CD14-positive monocyte (primary cell): ENCODE results near the gene TMEM213. TPM values are rescaled to one million over a fixed set of nuclear protein-coding genes. Genes with fewer than 3 reads are reported as not detected.

ENCODE experiments used
- DNase-seq, 3 donors: peaks; one replicate each; pipeline ENCODE4 v3.0.0-alpha.2; 2011 to 2022
- H2AFZ ChIP-seq: 2 replicates; pipeline ENCODE4 v1.6.0; 2012; ENCODE audit warnings: mild to moderate bottlenecking, low read depth, low read length, inconsistent platforms; ENCODE audit not compliant: insufficient read depth, poor library complexity, severe bottlenecking
- H3K27ac ChIP-seq, 2 donors: 1 replicate in 1 of 2; 2 replicates in 1 of 2; pipeline ENCODE4 v1.5.1; 2012 to 2013; ENCODE audit warnings: low read length in 2 of 2, control low read depth in 1 of 2, inconsistent platforms in 1 of 2, low read depth in 1 of 2, mild to moderate bottlenecking in 1 of 2
- H3K27me3 ChIP-seq, 2 donors: one replicate each; pipeline versions ENCODE4 v1.6.0 to v1.6.1; 2011 to 2013; ENCODE audit warnings: low read length in 2 of 2; ENCODE audit not compliant: control insufficient read depth in 2 of 2, insufficient read depth in 2 of 2
- H3K36me3 ChIP-seq, 2 donors: replicated peaks in 1 of 2; 1 replicate in 1 of 2; 2 replicates in 1 of 2; pipeline versions ENCODE4 v1.5.1 to v1.6.1; 2012 to 2013; ENCODE audit warnings: low read length in 2 of 2, control low read depth in 1 of 2, inconsistent platforms in 1 of 2, mild to moderate bottlenecking in 1 of 2; ENCODE audit not compliant: insufficient read depth in 2 of 2, control insufficient read depth in 1 of 2
- H3K4me1 ChIP-seq, 2 donors: 1 replicate in 1 of 2; 2 replicates in 1 of 2; pipeline versions ENCODE4 v1.5.1 to v1.6.1; 2012 to 2013; ENCODE audit warnings: low read length in 2 of 2, control low read depth in 1 of 2, inconsistent platforms in 1 of 2, mild to moderate bottlenecking in 1 of 2, moderate library complexity in 1 of 2; ENCODE audit not compliant: insufficient read depth in 2 of 2, control insufficient read depth in 1 of 2
- H3K4me2 ChIP-seq: replicated peaks from 2 replicates; pipeline ENCODE3; 2012; ENCODE audit warnings: low read length, moderate library complexity, mild to moderate bottlenecking; ENCODE audit not compliant: poor library complexity, severe bottlenecking; ENCODE audit errors: extremely low read depth
- H3K4me3 ChIP-seq, 3 experiments: fragments of 200-600 bp in 1 of 3; sonication (generic) in 1 of 3; replicated peaks in 1 of 3; 1 replicate in 2 of 3; 2 replicates in 1 of 3; pipeline ENCODE4 v1.5.1; 2011 to 2013; ENCODE audit warnings: low read length in 3 of 3, mild to moderate bottlenecking in 3 of 3, control low read depth in 2 of 3, low read depth in 2 of 3, inconsistent platforms in 1 of 3, moderate library complexity in 1 of 3
- H3K79me2 ChIP-seq: 2 replicates; pipeline ENCODE4 v1.6.0; 2012; ENCODE audit warnings: mild to moderate bottlenecking, control low read depth, inconsistent platforms, low read length, moderate library complexity; ENCODE audit not compliant: insufficient read depth
- H3K9ac ChIP-seq: 2 replicates; pipeline ENCODE4 v1.6.0; 2017; ENCODE audit warnings: low read length, mild to moderate bottlenecking; ENCODE audit not compliant: insufficient read depth, poor library complexity, severe bottlenecking
- H3K9me3 ChIP-seq, 2 donors: replicated peaks in 1 of 2; 1 replicate in 1 of 2; 2 replicates in 1 of 2; pipeline versions ENCODE4 v1.5.1 to v1.6.1; 2012 to 2013; ENCODE audit warnings: low read length in 2 of 2, control low read depth in 1 of 2; ENCODE audit not compliant: control insufficient read depth in 1 of 2, insufficient read depth in 1 of 2
- H4K20me1 ChIP-seq: 2 replicates; pipeline ENCODE4 v1.6.0; 2012; ENCODE audit warnings: mild to moderate bottlenecking, low read length, control low read depth, moderate library complexity; ENCODE audit not compliant: insufficient read depth
- H3K27ac Mint-ChIP-seq, 7 donors: one replicate each; pipeline ENCODE4 v1.8.0; 2020; ENCODE audit warnings: mild to moderate bottlenecking in 7 of 7, mixed read lengths in 7 of 7, moderate library complexity in 6 of 7, inconsistent platforms in 2 of 7
- H3K27me3 Mint-ChIP-seq, 3 donors: one replicate each; pipeline ENCODE4 v1.8.0; 2021 to 2022; ENCODE audit warnings: low read depth in 3 of 3, mild to moderate bottlenecking in 3 of 3, mixed read lengths in 3 of 3, moderate library complexity in 3 of 3, inconsistent platforms in 1 of 3
- H3K36me3 Mint-ChIP-seq, 2 donors: one replicate each; pipeline ENCODE4 v1.8.0; 2020; ENCODE audit warnings: mixed read lengths in 2 of 2, inconsistent platforms in 1 of 2, mild to moderate bottlenecking in 1 of 2
- H3K4me1 Mint-ChIP-seq: one replicate; pipeline ENCODE4 v1.8.0; 2020; ENCODE audit warnings: mild to moderate bottlenecking, mixed read lengths
- H3K4me3 Mint-ChIP-seq, 2 donors: one replicate each; pipeline ENCODE4 v1.8.0; 2020; ENCODE audit warnings: mild to moderate bottlenecking in 2 of 2, mixed read lengths in 2 of 2, moderate library complexity in 1 of 2
- H3K9me3 Mint-ChIP-seq, 7 donors: one replicate each; pipeline ENCODE4 v1.8.0; 2020 to 2022; ENCODE audit warnings: mixed read lengths in 7 of 7, mild to moderate bottlenecking in 6 of 7, moderate library complexity in 6 of 7, inconsistent platforms in 2 of 7
- CTCF ChIP-seq: fragments of 200-600 bp; IDR thresholded peaks from one replicate; pipeline ENCODE4 v1.8.0; 2022; ENCODE audit warnings: antibody characterized with exemption, mild to moderate bottlenecking
- WGBS: methylation state at CpG from one replicate; pipeline ENCODE4 v1.1.5; 2013; ENCODE audit warnings: missing lambda C conversion rate; ENCODE audit not compliant: insufficient coverage; 5-methylcytosine and 5-hydroxymethylcytosine counted together
- intact Hi-C, 2 donors: fragments of 100-400 bp; cut with micrococcal nuclease; formaldehyde crosslinking; loops; one replicate each; pipeline versions ENCODE4 v1.15.0 to v1.15.1; 2023
- polyA plus RNA-seq, 3 donors: library from polyadenylated mRNA; depleted of rRNA in 1 of 3; unstranded in 2 of 3; stranded (reverse) in 1 of 3; fragments of 300-500 nt in 2 of 3; fragments of >200 nt in 1 of 3; fragmentation: Illumina TruSeq in 2 of 3; gene quantifications; 1 replicate in 2 of 3; 2 replicates in 1 of 3; pipeline ENCODE4 v1.2.3, GENCODE V29; 2012 to 2021

TMEM213 gene
- polyA plus RNA-seq, 3 donors = not detected

- TF ChIP-seq CTCF = no peak
- no peak for DNase-seq
- intact Hi-C loops = no loop called here
- no peaks in the 10 kb centered on the region for H3K4me1 Mint-ChIP-seq
- peaks cover 0 to 10% (median 3%) of the 10 kb centered on the region in 7 donors for H3K9me3 Mint-ChIP-seq
- Histone ChIP-seq H3K27ac (no peak overlapping the region), H3K27me3 (no peaks in the 10 kb centered on the region), H3K9me3 (no peaks in the 10 kb centered on the region), H3K79me2 (no peaks in the 10 kb centered on the region), H3K36me3 (no peaks in the 10 kb centered on the region), H4K20me1 (no peaks in the 10 kb centered on the region), H3K4me2 (no peak overlapping the region), H3K9ac (no peak overlapping the region), H3K4me3 (no peak overlapping the region), H3K4me1 (no peaks in the 10 kb centered on the region), H2AFZ (no peak overlapping the region)
- no peak overlapping the region for H3K27ac Mint-ChIP-seq
- H3K36me3 Mint-ChIP-seq = no peaks in the 10 kb centered on the region
- H3K27me3 Mint-ChIP-seq = peaks cover 0 to 4% (median under 1%) of the 10 kb centered on the region in 3 donors
- no peak overlapping the region for H3K4me3 Mint-ChIP-seq
- WGBS = no CpG with 5 or more reads among the region's 2 CpGs
Observed at GRCh38 chr7:138781004-138781403, 16.8 kb upstream of the TMEM213 start.

GRCh38 chr7:138784692-138785091 lies 13.1 kb upstream of the TMEM213 start:
- Mint-ChIP-seq H3K27ac (no peak overlapping the region), H3K4me3 (no peak overlapping the region), H3K36me3 (no peaks in the 10 kb centered on the region), H3K27me3 (peaks cover 1 to 2% (median 2%) of the 10 kb centered on the region in 3 donors), H3K9me3 (peaks cover 10 to 17% (median 13%) of the 10 kb centered on the region in 7 donors), H3K4me1 (no peaks in the 10 kb centered on the region)
- H3K9me3 ChIP-seq = peaks cover 6 to 9% of the 10 kb centered on the region in 2 donors
- no peak overlapping the region for H3K27ac ChIP-seq
- no peaks in the 10 kb centered on the region for H3K4me1 ChIP-seq
- TF ChIP-seq CTCF = no peak
- no peaks in the 10 kb centered on the region for H4K20me1 ChIP-seq
- WGBS = 100% methylated on average over 1 of the region's 4 CpGs
- H3K4me2 ChIP-seq = no peak overlapping the region
- no peak overlapping the region for H3K9ac ChIP-seq
- no peaks in the 10 kb centered on the region for H3K36me3 ChIP-seq
- no peaks in the 10 kb centered on the region for H3K27me3 ChIP-seq
- H3K79me2 ChIP-seq = no peaks in the 10 kb centered on the region
- H3K4me3 ChIP-seq = no peak overlapping the region
- no peak overlapping the region for H2AFZ ChIP-seq
- intact Hi-C loops = no loop called here
- DNase-seq = no peak
